NCI-H2107 (cell line): Measurements from ENCODE around the gene DISC1.
"Not testable (repeated sequence)": the region's sequence is repeated elsewhere in the genome, so short reads cannot be mapped to it uniquely, and the experiment has no call there.

Source experiments
- DNase-seq: peaks from one replicate; lab custom pipeline; 2025; lab: John Stamatoyannopoulos, UW

The DISC1 gene

DNA sequence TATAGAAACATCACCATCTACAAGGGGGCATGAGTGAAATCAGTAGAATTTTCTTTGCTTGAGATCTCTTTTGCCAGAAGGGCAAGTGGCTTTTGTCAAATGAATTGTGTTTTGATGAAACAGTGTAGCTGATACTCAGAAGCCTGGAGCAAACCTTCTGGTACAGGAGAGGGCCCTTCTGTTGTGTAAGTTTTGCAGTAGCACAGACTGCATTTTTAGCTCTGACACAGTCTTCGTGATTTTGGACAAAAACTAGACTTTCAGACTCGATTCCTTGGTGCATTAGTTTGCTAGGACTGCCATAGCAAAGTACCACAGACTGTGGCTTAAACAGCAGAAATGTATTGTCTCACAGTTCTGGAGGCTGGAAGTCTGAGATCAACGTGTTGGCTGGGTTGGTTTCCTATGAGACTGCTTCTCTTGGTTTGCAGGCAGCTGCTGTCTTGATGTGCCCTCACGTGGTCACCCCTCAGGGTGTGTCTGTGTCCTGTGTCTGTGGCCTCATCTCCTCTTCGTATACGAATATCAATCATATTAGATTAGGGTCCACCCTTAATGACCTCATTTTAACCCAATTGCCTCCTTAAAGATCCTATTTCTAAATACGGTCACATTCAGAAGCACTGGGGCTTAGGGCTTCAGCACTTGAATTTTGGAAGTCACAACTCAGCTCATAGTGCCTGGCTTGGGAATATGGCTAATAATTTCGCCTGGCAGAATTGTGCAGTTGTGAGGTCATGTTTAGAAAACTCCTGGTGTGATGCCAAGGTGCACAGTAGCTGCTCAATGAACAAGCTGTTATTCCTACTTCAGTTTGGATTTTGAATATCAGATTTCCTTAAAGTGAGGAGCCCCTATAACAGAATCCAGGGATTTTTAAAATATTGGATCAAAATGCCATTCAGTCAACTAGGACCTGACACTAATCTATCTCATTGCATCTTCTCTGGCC is 21.2 kb upstream of the DISC1 start:
- DNase-seq, result no peak

DNA sequence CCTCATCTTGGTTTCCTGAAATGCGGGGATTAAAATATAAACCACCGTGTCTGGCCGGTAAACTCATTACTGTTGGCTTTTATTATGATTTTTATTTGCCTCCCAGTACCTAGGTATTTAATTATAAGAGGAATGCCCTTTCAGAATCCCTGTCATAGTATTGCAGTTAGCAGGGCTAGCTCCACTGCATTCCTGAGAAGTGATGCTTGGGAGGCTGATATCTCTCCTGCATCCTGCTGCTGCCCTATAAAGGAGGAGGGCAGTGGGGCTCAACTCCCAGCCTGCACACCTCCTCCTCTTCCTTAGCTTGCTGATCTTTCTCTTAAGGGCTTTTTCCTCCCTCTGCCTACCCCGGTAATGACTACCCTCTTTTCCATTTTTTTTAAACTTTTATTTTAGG is 19.9 kb upstream of the DISC1 start:
- DNase-seq, result no peak

DNA sequence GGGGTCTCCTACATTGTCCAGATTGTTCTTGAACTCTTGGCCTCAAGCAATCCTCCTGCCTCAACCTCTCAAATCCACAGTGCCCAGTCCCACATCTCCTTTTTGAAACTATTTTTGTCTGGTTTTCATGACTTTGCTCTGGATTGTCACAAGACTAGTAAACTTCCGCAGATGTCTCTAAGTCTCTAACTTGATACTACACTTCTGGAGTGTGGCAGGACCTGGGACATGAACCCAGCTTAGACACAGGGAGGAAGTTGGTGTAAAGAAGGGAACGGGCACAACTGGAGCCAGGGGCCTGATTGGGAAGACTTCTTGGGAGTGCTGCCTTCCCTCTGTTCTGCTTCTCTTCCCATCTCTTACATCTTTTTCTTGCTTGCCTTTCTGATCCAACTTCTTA is 16.2 kb upstream of the DISC1 start:
- DNase-seq, result no peak

DNA sequence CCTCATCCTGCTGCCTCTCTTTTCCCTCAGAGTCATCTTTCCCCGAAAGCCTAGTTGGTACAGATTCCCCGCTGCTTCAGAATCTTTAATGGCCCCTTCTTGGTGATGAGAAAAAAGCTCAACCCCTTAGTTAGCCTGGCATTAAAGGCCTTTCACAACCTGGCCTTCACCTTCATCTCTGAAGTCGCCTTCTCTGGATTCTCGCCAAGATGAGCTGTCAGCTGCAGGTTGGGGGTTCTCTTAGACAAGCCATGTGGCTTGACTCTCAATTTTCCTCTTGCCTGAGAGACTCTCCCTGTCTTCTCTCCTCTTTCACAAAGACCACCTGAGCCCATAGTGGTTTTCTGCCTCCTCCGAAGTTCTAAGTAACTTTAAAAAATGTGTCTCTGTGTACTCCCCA is 15.5 kb upstream of the DISC1 start:
- DNase-seq, result no peak

DNA sequence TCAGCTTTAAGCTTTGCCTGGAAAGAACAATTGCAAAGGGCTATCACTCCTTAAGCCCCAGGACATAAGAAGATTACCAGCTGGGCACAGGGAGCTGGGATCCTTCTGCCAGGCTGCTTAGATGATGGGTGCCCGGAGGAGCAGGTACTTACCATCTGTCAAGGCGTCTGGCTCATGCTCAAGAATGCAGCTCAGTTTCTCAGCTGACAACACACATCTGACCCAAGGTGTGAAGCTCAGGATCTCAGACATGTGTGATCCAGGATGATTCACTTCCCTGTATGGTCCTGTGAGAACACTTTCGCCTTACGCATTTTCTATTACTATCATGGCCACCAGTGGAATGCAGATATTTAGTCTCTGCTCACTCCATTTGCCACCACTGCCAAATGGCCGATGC is 14.7 kb upstream of the DISC1 start:
- no peak for DNase-seq

DNA sequence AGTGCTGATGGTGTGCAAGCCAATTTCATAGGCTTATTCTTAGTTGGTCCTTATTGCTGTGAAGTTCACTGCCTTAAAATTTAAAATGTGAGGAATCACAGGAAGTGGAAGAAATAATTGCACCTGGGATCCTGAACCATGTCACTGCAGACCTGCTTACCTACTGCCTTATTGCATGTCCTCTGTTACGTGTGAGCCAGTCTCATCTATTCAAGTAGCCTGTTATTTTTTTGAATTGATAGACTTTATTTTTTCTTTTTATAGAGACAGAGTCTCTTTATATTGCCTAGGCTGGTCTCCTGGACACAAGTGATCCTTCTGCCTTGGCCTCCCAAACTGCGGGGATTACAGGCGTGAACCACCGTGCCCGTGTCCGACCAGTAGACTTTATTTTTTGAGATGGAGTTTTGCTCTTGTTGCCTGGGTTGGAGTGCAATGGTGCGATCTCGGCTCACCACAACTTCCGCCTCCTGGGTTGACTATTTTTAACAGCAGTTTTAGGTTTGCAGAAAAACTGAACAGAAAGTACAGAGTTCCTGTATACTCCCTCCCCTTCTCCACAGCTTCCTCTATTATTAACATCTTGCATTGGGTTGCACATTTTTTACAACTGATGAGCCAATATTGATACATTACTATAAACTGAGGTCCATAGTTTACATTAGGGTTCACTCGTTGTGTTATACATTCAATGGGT is 14.0 kb upstream of the DISC1 start:
- DNase-seq, result no peak

DNA sequence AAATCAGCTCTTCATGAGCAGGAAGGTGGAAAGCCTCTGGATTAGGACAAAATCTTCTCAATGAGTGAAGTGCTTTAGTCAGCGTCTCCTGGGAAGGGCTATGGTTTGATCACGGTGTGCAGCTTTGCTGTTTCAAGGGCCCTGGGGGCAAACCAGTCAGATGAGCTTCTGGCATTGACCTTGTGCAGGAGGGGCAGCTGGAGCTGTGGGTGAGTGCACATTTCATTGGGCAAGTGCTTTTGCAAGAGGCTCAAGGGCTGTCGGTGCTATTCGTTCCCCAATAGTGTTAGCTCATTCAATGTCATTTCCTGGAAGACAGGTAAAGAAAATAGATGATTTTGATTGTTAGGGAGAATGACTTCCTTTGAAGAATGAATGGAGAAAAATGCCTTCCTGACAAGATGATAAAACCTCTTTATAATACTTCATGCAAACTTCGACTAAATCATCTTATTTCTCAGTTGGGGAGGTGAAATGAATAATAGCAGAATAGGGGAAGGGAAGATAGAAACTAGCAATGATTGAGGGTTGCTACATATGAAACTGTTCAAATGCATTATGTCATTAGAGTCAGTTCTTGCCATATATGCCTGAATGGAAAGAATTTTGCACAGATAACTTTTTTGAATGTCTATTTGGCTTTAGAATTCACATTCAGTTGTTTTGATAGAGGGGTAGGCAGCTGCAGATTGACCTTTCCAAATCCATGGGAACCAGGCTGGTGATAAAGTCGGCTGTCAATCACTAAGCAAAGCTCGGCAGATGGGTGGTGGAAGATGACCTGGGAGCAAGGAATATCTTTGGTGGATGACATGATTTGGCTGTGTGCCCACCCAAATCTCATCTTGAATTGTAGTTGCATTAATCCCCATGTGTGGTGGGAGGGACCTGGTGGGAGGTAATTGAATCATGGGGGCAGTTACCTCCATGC is 12.9 kb upstream of the DISC1 start:
- DNase-seq, result no peak

DNA sequence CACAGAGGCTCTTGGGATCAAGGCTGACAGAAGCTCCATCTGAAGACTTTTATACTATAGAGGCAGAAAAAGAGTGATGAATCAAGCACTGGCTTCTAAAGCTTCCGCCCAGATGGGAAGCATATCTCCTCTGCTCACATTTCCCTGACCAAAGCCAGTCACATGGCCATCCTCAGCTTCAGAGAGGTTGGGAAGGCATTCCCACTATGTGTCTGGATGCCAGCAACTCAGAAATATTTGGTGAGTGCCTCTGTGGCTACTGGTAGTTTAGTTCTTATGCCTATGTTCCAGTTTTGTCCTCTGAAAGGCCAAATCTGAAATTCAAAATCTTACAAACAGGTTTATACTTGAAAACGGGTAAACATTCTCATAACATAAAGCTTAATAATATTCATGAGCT is 9.9 kb upstream of the DISC1 start:
- DNase-seq, result no peak

DNA sequence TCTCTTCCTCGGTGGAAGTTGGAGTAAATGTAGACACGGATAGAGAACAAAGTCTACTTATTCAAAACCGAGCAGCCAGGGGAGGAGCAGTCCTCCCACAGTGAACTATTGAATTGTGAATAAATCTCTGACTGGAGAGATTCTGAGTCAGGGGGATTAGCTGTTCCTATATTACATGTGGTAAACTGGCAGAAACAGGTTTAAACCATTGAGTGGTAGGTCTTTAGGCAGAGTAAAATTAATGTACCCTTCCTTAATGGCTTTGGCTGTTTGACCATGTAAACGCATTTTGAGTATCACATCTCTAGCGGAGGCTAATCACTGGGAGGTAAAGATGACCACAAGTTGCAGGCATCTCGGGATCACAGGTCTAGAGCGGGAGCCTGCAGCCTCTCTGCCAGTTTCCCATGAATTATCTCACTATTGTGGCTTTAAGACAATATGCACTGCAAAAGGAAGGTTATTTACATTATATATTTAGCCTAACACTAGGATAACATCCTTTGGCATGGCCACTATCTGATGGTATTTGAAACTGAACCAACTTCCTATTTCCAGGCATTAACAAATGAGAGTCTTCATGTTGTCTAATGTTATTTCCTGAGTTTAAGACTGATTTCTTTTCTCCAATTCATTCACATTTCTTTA is 7.9 kb upstream of the DISC1 start:
- DNase-seq, result no peak

DNA sequence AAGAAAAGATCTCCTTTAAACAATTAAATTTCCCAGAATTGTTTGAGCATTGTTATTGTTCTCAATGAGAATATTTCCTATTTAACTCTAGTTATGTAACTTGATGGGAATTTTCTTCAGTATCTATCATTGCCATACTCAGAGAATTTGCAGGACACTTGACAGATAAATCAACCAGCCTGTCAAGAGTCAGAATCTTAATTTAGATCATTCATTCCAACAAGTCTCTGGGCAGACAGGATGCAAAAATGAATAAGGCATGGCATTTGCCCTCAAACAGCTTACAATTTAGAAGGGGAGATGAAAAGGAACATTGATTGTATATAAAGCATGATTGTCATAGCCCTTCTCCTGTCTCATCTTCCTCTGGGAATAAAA is 7.3 kb upstream of the DISC1 start:
- no peak for DNase-seq

DNA sequence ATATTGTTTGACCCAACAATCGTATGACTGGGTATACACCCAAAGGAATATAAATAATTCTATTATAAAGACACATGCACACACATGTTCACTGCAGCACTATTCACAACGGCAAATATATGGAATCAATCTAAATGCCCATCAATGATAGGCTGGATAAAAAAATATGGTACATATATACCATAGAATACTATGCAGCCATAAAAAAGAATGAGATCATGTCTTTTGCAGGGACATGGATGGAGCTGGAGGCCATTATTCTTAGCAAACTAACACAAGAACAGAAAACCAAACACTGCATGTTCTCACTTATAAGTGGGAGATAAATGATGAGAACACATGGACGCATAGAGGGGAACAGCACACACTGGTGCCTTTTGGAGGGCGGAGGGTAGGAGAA is 1.5 kb upstream of the DISC1 start:
- DNase-seq, result not testable (repeated sequence)

DNA sequence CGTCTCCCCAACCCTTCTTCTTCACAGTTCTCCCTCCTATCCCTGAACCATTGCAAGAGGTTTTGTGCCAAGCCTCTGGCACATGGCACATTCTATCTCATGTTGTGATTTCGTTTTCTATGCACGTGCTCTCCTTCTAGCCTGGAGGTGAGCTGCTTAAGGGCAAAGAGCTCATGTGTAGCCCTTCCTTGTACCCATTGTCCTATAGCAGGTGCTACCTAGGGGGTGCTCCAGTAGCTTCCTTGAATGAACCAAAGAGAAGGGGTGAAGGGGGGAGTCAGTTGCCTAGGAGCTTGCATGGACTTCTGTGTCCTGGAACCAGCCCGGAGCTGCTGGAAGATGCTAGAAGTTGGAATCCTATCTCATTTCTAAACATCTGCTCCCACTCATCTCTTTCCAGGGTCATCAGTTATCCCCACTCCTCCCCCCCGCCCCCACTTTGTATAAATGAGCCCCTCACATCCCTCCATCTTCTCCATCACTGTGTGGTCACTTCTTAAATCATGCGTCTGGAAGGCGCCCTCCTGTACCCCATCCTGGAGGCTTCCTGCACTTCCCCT is 535 bp upstream of the DISC1 start:
- DNase-seq, result no peak

DNA sequence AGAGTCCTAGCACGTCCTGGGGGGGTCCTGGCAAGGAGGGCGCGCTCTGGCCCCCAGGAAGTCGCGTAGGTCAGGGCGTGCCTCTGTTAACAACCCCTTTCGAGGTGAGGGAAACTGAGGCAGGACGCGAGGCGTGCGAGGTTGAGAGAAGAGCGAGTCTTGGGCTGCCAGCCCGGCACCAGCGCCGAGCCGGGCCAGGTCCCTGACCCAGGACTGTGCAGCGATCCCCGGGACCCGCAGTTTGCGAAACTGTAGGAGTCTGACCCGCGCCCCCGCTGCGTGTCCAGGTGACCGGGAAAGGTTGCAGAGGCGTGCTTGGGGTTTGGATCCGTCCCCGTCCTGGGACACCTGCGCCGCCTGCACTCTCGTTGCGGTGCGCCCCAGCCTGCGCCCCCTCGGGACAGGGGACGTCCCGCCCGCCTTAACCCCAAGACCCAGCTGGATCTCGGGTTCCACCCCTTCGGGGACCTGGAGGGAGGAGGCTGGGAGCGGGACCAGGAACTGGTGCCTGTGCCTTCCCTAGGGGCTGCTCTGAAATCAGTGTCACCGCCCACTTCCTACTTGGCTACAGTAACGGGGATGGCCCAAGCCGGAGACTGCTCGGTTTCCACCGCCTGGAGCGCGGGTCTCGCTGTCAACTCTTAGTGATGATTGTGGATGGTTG is 493 bp downstream of the DISC1 start:
- DNase-seq, result peak; percentile 16

DNA sequence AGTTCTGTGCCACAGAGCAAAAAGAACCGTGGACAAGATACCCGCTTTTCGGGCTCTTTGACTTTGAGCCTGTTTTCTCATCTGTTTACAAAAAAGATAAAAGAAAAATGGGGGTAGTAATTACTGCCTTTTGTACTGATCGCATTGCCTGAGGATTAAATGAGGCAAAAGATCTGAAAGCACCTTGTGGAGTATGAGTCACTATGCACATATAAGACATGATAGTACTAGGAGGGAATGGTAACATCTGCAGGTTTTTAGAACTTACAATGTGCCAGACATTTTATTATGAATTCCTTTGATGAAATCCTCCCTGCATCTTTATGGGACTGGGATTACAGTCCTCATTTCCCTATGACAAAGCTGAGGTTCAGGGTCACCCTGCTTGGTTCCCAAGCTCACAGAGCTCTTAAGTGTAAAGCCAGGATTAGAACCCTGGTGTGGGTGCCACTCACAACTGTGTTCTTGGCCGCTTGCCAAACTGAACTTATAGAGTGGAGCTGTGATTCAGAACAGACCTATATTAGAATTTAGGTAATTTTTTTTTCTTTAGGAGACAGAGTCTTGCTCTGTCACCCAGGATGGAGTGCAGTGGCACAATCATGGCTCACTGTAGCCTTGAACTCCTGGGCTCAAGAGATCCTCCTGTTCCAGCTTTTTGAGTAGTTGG is 1.8 kb downstream of the DISC1 start:
- no peak for DNase-seq

DNA sequence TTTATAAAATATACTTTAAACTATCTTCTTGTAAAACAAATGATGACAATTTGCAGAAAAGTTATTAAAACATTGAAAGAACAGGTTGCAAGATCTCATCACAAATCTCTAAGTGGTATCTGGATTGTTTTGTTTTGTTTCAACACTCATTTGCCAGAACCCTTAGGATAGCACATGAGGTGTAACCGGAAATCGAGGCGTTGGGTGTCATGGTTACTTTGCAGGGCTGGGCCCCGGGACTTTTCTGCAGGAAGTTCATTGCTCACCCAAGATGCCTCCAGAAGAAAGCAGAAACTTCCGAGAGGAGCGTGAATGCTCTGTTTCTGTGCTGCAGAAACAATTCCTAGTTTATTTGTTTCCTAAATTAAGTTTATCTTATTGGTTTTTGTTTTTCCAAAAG is 2.5 kb downstream of the DISC1 start:
- no peak for DNase-seq

DNA sequence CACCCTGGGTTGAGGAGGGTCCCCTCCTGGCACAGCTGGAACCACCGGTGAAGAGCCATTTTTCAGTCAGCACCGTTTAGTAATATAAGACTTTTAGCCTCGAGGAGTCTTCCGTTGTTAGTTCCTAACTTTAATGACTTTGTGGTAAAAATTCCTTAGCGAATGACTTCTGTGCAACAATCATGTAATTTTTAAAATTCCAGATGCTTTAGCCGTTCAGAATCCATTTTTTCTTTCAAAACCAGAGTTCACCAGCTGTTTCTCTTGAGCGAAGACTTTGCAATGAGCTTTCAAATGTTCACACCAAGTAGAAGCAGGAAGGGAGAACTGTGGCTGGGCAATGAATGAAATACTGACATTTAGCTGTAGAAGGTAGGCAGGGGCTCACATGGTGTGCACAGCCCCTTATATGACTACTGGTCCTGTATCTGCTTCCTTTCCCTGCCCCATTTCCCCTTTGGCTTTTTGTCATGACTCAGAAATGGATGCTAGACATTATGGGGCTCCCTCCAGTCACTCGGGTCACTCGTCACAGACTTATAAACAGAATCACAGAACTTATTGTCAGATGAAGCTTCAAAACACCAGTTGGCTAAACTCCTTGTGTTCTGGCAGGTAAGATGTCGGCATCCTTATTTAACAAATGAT is 4.1 kb downstream of the DISC1 start:
- DNase-seq, result no peak

DNA sequence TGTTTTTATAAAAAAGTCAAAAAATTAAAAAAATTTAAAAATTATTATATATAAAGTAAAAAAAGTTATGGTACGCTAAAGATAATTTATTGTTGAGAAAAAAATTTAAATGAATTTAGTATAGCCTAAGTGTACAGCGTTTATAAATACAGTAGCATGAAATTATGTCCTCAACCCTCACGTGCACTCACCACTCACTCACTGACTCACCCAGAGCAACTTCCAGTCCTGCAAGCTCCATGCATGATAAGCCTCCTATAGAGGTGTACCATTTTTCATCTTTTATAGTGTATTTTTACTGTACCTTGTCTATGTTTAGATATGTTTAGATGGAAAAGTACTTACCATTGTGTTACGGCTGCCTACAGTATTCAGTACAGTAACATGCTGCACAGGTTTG is 5.1 kb downstream of the DISC1 start:
- no peak for DNase-seq

DNA sequence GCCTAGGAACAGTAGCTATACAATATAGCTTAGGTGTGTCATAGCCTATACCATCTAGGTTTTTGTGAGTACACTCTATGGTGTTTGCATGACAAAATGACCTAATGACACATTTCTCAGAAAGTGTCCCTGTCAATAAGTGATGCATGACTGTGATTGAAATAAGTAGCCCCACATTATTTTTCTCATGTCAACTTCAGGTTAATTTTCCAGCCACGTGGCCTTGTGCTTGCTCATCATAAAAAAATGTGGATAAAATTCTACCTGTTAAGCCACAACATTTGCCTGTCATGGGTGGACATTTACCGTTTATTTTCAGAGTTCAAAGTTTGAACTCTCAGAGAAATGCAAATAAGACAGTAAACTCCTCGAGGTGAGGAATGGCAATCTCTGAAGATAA is 5.5 kb downstream of the DISC1 start:
- DNase-seq, result no peak

DNA sequence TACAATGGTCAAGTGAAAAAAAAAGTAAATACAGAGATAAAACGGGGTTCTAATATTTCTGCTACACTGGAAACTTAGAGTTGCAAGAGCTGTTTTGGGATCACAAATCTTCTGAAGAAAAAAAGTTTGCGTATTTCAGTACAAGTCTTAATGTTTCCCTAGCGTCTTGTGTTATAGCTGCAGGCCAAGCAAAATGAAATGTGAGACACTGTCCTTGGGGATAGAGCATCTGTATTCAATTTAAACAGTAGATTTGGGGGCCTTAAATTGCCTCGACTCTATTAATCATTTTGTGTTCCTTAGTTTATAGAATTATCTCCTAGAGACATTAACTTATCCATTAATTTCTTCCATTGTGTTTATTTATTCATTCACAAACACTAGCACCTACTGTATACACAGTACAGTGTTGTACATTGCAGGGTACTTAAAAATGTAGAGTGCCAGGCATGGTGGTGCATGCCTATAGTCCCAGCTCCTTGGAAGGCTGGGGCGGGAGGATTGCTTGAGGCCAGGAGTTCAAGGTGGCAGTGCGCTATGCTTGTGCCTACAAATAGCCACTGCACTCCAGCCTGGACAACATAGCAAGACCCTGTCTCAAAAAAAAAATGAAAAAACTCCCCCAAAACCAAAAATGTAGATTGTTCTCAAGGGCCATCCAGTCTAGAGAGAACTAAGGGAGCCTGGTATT is 7.9 kb downstream of the DISC1 start:
- no peak for DNase-seq
